ENCODE measurements around the gene THUMPD3.

THUMPD3 gene

GRCh38 chr3:9397906-9398699 is 35.2 kb downstream of the THUMPD3 start:
- peak; percentile 9 to 31 for DNase-seq

DNA sequence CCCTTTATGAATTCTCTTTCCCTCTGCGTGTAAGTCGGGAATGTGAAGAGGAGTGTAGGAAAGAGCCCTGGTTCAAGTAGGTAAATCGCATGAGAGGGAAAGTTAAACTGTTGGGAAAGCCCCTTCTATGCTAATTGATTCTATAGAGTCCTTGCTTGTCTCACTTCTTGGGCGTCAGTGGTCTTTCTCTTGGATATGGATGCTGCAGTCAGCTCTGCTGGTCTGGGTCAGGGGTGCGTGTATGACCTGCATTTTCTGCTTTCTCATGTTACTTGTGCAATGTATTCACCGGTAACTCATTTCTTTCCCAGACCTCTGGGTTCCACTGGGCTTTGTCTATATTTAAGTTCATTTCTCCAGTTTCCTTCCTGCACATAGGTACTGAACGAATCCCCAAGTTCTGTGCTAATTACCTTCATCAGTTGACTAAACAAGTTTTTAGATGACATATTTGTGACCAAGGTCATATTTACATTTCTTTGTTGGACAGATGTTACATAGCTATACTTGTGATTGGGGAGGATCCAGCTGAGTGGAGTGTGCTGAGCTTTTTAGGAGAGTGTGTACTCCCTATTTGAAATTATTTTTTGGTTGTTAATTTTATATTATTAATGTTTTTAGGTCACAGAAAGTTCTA is 36.0 kb downstream of the THUMPD3 start:
- DNase-seq: peak; percentile 30 to 55

DNA sequence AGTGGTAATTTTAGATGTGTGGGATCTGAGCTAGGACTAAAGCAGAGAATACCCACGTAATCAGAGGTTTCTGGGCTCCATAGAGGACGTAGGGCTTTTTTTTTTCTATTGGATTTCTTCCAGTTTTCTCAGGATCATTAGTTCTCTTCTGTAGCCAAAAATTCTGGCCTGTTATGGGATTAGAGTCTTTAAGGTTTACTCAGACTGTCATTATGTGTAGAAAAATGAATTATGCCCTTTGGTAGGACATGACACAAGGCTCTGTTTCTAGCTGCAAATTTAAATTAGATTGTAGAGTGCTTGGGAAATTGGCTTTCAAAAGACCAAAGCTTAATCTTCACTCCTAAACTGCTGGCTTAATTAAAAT is 36.5 kb downstream of the THUMPD3 start:
- DNase-seq: no peak

DNA sequence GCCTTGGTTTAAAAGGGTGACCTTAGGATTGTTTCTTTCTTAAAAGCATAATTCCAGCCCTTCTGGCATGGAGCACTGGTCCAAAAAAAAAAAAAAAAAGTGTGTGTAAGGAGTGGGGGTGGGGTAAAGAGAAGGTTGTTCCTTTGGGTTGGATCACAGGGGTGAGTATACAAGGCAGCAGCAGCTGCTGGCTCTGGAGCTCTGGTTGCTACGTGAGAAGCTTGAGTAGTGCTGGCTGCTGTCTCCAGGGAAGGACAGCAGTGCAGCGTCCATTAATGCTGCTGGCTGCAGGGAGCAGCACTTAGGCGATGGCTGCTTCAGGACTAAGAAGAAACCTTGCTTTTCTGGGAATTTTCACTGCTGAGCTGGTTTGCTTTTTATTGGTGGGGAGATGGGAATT is 36.9 kb downstream of the THUMPD3 start:
- DNase-seq: no peak

- DNase-seq: no peak
Measured at GRCh38 chr3:9400616-9401015, 37.8 kb downstream of the THUMPD3 start.

GRCh38 chr3:9401986-9402385 is 39.1 kb downstream of the THUMPD3 start:
- DNase-seq: no peak

DNA sequence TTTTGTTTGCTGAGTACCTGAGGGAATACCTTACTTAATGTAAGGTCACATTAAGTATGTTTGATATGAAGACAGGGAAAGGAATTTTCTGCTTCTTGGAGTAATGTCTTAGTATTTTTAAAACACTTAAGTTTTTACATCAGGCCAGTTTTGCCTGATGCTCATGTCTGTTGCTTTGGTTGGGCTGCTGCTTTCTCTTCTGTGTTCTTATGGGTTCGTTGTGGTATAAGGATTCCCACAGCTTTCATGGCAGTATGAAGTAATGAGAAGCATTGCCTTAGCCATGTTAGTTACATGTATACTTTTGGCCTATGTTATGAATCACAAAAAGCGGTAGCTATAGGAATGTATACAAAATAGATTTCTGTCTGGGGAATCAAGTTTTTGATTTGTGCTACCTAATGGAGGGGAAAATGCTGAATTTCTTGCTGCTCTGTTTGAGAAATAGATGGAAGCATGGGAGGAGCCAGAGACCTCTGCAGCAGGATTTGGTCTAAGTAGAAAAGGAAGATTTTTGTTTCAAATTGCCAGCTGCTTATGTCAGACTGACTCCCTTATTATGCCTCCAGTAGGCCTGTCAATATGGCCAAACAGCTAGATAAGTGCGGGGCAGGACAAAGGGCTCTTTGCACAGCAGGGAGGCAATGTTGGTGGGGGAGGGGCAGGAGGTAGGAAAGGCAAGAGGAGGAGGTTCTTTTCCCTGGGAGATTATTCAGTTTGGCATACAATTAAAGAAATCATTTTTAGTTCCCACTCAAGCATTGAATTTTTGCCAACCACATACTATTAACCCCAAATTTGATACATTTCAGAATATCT is 39.8 kb downstream of the THUMPD3 start:
- no peak for DNase-seq

DNA sequence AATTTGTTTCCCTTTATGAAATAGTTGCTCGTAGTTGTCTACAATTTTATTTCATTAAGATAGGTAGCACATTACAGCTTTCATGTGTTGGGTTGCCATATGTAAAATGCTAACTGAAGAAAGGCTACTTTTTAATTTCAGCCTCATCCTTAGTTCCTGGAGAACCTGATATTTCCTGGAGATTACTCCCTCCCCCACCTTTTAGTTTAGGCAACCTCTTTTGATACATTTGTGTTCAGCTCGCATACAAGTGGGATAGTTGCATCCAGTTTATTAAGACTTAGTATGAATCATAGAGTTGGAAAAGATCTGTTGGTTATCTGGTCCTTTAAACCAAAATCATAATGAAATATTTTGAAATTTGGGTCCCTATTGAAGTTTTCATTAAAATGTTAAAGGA is 40.6 kb downstream of the THUMPD3 start:
- no peak for DNase-seq

DNA sequence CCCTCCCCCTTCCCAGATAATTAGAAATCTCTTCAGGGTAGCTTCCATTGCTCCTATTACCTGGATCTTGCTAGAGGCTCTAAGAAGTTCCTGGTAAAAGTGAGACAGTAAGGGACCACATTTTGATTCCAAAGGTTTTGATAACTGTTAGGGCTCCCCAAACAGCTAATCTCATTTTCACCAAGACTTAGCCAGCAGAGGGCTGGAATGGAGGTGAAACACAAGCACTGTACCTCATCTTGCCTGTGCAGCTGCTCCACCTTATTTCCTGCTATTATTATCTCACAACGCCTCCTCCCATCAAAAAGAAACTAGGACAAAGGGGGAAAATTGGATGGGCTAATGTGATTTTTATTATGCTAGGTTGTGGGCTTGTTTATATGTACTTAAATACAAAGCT is 41.8 kb downstream of the THUMPD3 start:
- no peak for DNase-seq

DNA sequence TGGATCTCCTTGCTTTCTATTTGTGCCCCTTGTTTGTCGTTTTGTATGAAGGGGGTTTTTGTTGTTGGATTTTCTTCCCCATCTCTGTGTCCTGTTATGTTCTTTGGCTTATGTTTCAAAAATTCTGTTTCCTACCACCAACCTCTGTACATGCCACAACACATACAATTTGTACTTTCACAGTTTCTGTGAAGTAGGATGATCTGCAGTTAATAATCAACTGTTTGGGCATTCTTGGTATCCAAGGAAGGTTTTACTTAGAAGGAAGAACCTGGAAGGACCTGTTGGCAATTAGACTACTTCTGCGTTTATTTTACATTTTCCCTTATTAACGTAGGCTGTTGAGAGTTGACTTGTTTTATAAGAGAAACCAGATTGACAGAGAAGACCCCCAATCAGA is 42.9 kb downstream of the THUMPD3 start:
- DNase-seq: no peak

DNA sequence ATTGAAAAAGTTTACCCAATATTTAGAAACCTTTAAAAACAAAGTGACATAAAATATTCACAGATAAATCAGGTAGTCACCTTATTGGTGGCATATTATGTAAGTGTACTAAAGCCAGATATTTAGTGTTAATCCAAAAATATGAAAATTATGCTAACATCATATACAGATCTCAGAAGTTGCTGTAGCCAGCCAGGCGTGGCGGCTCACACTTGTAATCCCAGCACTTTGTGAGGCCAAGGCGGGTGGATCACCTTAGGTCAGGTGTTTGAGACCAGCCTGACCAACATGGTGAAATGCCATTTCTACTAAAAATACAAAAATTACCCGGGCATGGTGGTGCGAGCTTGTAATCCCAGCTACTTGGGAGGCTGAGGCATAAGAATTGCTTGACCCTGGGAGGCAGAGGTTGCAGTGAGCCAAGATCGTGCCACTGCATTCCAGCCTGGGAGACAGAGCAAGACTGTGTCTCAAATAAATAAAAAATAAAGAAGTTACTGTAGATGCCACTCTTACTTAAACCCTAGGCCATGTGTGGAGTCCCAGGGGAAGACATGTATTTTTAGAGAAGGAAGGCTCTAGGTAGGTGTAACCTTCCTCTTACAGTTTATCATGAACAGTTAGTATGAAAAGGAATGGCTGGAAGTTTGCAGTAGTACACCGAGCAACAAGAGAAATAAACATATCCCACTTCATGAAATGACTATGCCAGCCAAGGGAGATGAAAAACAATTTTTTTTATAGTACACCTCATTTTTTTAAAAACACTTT is 44.2 kb downstream of the THUMPD3 start:
- no peak for DNase-seq

DNA sequence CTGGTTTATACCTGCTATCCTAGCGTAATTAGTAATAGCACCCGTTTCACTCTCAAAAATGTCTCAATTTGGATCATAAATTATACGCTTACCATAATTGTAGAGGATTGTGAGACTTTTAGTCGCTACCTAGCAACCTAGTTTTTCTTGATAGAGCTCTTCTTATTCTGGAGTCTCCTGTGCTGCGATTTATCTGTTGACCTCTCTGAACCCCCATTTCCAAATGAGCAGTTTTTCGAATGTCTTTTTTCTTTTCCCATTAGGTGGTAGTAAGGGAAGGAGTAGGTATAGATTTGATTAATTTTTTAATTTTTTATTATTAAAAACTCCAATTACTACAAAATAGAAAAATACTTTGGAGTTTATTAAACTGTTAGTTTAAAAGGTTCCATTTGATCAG is 45.2 kb downstream of the THUMPD3 start:
- DNase-seq: no peak

DNA sequence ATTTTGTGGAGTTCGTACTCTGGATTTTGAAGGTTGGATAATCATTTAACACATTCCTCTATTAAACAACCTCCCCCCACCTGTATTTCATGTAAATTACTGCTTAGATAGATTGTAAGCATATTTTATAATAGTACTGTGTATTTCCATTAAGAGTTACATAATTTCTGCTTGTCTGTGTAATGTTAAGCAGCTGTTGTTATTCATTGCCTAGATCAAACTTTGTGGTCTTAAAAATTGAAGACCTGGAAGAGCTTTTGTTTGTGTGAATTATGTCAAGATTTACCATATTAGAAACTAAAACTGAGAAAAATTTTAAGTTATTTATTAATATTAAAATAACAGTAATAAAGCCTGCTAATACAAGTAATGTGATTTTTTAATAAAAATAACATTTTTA is 45.7 kb downstream of the THUMPD3 start:
- DNase-seq: no peak

- no peak for DNase-seq
Measured at GRCh38 chr3:9409981-9410854, 47.4 kb downstream of the THUMPD3 start.

- no peak for DNase-seq
Measured at GRCh38 chr3:9411302-9411701, 48.4 kb downstream of the THUMPD3 start.

- no peak for DNase-seq
Measured at GRCh38 chr3:9412293-9412692, 49.4 kb downstream of the THUMPD3 start.

- no peak for DNase-seq
Measured at GRCh38 chr3:9414826-9415225, 52.0 kb downstream of the THUMPD3 start.

GRCh38 chr3:9415485-9416138 is 52.8 kb downstream of the THUMPD3 start:
- DNase-seq: no peak

- DNase-seq: no peak
Measured at GRCh38 chr3:9416139-9416780, 53.4 kb downstream of the THUMPD3 start.

DNA sequence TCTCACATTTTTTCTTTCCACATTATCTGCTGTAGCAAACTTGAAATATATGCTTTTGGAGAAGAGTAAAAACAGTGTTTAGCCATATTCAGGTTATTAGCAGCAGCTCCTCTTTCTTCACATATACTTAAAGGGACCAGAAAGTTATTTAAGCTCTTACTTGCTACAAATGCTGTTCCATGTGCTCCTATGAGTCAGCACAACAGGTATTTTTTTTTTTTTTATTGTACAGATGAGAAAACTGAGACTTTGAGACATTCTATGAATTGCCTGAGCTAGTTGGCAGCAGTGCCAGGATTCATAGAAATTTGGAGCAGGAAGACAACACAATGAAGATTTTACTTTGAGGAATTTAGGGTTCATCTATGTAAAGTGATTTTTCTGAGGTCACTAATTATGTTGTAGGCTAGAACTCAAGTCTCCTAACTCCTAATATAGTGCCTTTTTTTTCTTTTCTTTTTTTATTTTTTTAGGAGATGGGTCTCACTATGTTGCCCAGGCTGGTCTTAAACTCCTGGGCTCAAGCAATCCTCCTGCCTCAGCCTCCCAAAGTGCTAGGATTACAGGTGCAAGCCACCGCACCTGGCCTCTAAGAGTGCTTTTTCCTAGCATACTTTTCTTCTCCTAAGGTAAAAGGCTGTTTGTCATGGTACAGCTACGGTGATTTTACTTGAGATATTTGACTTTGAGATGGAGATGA is 58.1 kb downstream of the THUMPD3 start:
- no peak for DNase-seq
